Occipital lobe (tissue), 2 donors: ENCODE measurements around the gene RBM18. TPM values are rescaled to one million over a fixed set of nuclear protein-coding genes. Genes with fewer than 3 reads are reported as not detected.

ENCODE experiments used
- DNase-seq: peaks from one replicate; lab custom pipeline; 2025; lab: John Stamatoyannopoulos, UW
- total RNA-seq: library from RNA; depleted of rRNA; stranded (reverse); fragments of >200 nt; gene quantifications from one replicate; pipeline ENCODE4 v1.2.3, GENCODE V29; 2014

Gene RBM18, protein sequence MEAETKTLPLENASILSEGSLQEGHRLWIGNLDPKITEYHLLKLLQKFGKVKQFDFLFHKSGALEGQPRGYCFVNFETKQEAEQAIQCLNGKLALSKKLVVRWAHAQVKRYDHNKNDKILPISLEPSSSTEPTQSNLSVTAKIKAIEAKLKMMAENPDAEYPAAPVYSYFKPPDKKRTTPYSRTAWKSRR
- 18.1 TPM for total RNA-seq

DNA sequence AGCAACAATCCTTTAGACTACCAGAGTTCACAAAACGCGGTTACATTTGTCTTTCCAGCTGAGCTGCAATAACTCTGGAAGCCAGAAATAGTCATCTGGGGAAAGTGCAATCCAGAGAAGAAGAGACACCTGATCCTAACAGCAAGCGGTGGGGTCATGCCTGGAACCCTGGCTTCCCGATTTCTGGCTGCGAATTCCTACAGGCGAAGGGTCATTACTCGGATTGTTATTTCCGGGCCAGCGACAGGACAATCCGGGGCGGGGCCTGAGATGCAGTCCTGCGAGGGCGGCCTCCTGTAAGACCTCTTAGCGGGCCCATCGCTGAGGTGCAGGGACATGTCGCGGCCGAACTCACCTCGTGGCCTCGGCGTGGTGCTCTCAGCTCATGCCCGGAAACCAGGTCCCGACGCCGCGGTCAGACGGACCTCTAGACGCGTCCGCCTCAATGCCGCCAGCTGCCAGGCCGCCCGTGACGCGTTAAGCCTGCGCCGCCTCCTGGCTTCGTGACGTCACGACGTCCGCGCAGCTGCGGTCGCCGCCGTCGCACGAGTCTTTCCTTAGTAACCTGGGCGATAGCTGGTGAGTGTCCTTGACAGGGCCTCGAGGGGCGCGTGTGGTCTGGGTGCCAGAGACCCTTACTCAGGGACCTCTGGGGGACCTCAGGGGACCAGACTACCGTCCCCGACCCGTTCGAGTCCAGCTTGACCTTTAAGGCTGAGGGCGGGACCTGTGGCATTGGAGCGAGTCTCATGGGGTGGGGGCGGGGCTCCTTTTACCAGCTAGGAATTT lies at the start of gene RBM18, which contains the start of gene MRRF:
Gene RBM18 (minus strand): TSS at position 481 of the 789 bp plus-strand sequence. CDS start 3,348 bp downstream, outside the sequence.
Gene MRRF (plus strand): TSS at position 523 of the 789 bp plus-strand sequence. CDS start 6,010 bp downstream, outside the sequence.
- DNase-seq, result peak; percentile 82

- no peak for DNase-seq
Measured at GRCh38 chr9:122314165-122314564, 49.5 kb upstream of the RBM18 start.

DNA sequence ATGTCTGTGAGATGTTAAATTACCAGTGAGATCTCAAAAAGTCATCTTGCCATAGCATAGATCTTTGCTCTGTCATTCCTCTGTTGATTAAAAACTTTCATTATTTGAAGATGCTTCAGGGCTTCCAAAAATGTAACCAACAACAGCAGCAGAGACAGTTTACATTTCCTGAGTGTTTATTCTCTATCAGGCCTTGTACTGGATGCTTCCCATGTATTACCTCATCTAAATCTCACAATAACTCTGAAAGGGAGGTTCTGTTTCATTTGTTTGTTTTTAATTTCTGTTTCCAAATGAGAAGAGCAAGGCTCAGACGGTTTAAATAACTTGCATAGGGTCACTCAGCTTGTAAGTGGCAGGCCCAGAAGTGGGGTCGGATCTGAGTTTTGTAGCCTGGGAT lies 45.2 kb upstream of the RBM18 start:
- no peak for DNase-seq

DNA sequence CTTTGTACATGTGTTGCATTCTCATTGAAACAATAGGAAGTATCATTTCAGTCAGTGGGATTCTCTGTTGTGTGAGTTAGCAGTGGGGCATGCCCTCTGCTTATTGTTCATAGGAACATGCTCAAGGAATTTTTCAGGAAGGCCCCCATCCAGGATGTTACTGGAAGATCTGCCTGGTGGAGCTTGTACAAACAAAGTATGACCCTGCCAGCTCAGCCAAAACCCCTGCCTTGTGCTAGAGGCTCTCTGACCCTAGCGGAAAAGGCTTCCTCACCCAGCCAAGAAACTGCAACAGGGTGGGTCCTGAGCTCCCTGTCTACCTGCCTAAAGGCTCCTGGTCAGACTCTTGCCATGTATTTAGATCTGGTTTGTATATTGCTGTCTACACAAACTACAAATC lies 43.3 kb upstream of the RBM18 start:
- no peak for DNase-seq

DNA sequence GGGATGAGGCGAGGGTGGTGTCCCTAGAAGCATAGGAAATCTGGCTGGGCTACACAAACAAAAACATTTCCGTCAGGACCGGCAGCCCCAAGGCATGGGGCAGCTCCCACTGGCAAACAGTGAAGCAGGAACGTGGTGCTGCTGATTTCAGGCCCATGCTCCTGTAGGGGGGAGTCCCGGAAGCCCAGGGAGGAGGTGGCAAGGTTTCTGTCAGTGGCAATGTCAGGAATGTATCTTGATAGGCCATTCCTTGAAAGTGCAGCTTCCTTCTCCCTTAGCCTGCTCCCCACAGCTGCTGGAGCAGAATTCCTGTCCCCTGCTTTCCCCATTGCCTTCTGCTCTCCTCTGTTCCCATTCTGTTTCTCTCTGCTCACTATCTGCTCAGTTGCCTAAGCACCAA lies 42.4 kb upstream of the RBM18 start:
- DNase-seq, result no peak

DNA sequence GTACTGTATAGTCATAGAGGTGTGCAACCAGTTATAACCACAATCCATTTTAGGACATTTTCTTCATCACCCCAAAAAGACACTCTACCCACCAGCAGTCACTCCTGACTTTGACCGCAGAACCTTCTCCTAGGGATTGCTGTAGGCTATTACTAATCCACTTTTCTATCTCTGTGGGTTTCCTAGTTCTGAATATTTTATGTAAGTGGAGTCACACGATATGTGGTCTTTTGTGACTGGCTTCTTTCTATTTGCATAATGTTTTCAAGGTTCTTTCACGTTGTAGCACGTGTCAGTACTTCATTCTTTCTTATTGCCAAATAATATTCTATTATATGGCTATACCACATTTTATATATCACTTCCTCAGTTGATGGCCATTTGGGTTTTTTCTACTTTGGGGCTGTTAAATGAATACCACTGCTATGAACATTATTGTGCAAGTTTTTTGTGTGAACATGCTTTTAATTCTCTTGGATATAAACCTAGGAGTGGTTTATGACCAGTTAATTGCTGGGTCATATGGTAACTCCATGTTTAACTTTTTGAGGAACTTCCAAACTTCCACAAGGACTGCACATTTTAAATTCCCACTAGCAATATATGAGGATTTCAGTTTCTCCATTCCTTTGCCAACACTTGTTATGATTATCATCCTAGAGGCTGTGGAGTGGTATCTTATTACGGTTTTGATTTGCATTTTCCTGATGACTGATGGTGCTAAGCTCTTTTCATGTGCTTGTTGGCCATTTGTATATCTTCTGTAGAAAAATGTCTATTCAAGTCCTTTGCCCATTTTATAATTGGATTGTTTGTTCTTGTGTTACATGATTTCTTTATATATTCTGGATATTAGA lies 37.8 kb upstream of the RBM18 start:
- DNase-seq, result no peak

- DNase-seq, result no peak
Measured at GRCh38 chr9:122297512-122297911, 32.9 kb upstream of the RBM18 start.

GRCh38 chr9:122294531-122294930 lies 29.9 kb upstream of the RBM18 start:
- no peak for DNase-seq

GRCh38 chr9:122291458-122291857 lies 26.8 kb upstream of the RBM18 start:
- no peak for DNase-seq

DNA sequence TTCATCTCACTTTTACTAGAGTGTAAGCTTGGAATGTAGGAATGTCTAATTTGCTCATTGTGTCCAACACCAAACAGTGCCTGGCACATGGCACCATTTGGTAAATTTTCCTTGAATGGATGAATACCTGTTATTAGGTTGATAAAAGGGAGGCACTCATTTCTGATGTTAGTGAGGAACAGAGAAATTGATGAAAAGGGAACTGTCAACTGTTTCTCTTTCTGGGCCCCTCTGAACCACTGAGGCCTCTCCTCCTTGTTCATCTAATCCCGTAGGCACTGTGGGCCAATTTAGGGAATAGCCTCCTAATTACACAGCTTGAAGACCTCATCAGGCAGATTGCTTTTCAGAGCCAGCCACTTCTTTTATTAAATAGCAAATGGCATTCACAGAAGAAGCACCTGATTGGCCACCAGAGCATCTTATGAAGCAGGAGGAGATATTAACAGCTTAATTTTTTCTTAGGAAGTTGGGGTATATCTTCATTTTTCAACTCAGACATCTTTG lies 22.6 kb upstream of the RBM18 start:
- DNase-seq, result no peak

GRCh38 chr9:122286764-122287163 lies 22.1 kb upstream of the RBM18 start:
- DNase-seq, result no peak

- no peak for DNase-seq
Measured at GRCh38 chr9:122281368-122281767, 16.7 kb upstream of the RBM18 start.

DNA sequence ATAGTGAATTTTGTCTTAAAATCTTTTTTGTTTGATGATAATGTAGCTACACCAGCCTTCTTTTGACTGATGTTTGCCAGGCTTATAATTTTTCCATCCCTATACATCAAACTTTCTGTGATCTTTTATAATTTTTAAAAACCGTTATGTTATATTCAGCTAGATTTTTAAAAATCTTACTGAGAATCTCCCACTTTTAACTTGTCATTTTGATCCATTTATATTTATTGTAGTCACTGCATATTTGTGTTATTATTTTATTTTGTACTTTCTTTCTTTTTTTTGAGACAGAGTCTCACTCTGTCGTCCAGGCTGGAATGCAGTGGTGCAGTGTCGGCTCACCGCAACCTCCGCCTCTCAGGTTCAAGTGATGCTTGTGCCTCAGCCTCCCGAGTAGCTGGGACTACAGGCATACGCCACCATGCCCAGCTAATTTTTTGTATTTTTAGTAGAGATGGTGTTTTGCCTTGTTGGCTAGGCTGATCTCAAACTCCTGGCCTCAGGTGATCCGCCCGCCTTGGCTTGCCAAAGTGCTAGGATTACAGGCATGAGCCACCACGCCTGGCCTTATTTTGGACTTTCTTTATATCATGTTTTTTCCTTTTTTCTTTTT lies 12.8 kb upstream of the RBM18 start:
- DNase-seq, result no peak

GRCh38 chr9:122276096-122276495 lies 11.5 kb upstream of the RBM18 start:
- no peak for DNase-seq

GRCh38 chr9:122274055-122274454 lies 9.4 kb upstream of the RBM18 start:
- no peak for DNase-seq

- DNase-seq, result no peak
Measured at GRCh38 chr9:122268041-122268814, 3.6 kb upstream of the RBM18 start.

GRCh38 chr9:122265149-122265915 lies 692 bp upstream of the RBM18 start:
- DNase-seq, result no peak

DNA sequence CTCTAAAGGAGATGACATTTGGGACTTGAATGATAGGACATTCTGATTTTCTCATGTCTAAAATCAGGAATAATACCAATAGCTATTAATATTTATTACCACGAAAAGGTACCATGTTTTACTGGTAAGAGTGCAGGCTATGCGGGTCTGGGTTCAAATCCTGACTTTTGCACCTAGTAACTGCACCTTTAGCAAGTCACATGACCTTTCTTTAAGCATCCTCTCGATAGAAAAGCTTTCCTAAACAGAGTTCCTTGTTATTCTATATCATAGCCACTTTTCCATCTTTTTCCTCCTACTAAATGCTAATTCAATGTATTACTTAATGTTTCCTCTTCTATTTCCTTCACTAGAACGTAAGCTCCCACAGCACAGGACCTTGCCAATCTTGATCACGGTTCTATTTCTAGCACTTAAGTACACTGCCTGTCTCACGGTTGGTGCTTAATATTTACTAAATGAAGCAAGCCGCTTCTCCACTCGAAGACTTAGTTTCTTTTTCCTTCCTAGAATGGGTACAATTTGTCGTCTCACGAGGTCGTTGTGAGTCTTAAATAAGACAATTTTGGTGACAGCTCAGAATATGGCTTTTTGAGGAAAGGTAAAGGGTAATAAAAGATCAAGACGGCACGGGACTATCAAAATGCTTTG lies 816 bp downstream of the RBM18 start:
- DNase-seq, result no peak

DNA sequence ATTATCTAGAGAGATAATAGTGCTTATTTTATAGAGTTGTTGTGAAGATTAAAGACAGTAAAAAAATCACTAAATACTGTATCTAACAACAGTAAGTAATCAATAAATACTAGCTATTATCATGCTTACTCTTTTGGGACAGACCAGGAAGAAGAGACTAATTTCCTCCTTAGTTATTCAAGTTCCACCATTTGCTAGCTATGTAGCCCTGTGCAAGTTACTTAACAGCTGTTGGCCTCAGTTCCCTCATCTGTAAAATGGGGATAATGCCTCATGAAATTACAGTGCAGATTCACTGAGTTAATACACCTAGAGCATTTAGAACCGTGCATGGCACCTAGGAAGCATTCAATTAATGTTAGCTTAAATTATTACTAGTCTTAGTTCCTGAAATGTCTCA lies 2.6 kb downstream of the RBM18 start:
- DNase-seq, result no peak
